Measurements from ENCODE around the gene BOD1L1. TPM values are rescaled to one million over a fixed set of nuclear protein-coding genes. Genes with fewer than 3 reads are reported as not detected.

BOD1L1 gene
- 11.4 and 25.1 TPM in 2 replicates for total RNA-seq (2014; rRNA removed; shearing (Covaris generic))

GRCh38 chr4:13627606-13628311, at the start of gene BOD1L1:
Gene BOD1L1 (minus strand): TSS chr4:13627725. CDS start chr4:13627587, 138 bp downstream.
- H3K36me3 ChIP-seq (replicated peaks; ENCODE audit: control insufficient read depth, insufficient read depth, low read length): no peaks in the 10 kb centered on the region
- peak within 1 kb of the TSS; percentile 59 for H3K4me3 ChIP-seq (ENCODE audit: insufficient read depth, low read depth, low read length)
- peak; percentile 88 for DNase-seq
- no peaks in the 10 kb centered on the region for H3K27me3 ChIP-seq (ENCODE audit: control insufficient read depth, insufficient read depth, low read length)

GRCh38 chr4:13674971-13675370, 47.4 kb upstream of the BOD1L1 start:
- no peak overlapping the region for H3K4me3 ChIP-seq (ENCODE audit: insufficient read depth, low read depth, low read length)
- no peak for DNase-seq
- H3K36me3 ChIP-seq (replicated peaks; ENCODE audit: control insufficient read depth, insufficient read depth, low read length): no peaks in the 10 kb centered on the region

DNA sequence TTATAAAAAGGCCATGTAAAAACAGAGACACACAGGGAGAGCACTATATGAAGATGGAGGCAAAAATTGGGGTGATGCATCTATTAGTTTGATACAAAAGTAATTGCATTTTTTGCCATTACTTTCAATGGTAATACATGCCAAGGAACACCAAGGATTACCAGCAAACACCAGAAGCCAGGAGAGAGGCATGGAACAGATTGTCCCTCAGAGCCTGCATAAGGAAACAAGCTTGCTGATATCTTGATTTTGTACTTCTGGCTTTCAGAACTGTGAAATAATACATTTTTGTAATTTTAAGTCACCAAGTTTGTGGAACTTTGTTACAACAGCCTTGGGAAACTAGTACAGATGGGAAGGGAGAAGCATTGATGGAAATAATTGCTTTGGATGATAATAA, 45.6 kb upstream of the BOD1L1 start:
- H3K4me3 ChIP-seq (ENCODE audit: insufficient read depth, low read depth, low read length): no peak overlapping the region
- DNase-seq: no peak
- no peaks in the 10 kb centered on the region for H3K27me3 ChIP-seq (ENCODE audit: control insufficient read depth, insufficient read depth, low read length)
- no peaks in the 10 kb centered on the region for H3K36me3 ChIP-seq (replicated peaks; ENCODE audit: control insufficient read depth, insufficient read depth, low read length)

More at GRCh38 chr4:13674971-13675370, 47.4 kb upstream of the BOD1L1 start:
- H3K27me3 ChIP-seq (ENCODE audit: control insufficient read depth, insufficient read depth, low read length): no peaks in the 10 kb centered on the region

DNA sequence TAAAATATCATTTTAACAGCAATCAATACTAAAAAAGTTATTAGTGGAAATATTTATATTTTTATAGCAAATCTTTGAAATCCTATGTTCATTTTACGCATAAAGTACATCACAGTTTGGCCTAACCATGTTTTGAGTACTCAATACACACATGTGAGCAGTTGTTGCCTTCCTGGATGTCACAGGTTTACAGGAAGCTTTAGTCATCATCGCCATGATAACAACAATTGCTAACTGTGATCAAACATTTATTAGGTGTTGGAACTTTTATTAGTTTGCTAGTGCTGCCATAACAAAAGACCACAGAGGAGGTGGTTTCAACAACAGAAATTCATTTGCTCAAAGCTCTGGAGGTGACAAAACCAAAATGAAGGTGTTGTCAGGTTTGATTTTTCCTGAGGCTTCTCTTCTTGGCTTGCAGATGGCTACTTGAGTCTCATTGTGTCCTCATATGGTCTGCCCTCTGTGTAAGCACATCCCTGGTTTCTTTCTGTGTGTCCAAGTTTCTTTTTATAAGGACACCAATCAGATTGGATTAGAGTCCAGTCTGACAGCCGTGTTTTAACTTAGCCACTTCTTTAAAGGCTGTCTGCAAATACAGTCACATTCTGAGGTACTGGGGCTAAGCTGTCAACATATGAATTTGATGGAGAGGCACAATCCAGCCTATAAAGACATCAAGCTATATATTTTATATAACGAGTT, 43.1 kb upstream of the BOD1L1 start:
- Histone ChIP-seq H3K4me3 (ENCODE audit: insufficient read depth, low read depth, low read length) (no peak overlapping the region), H3K36me3 (replicated peaks; ENCODE audit: control insufficient read depth, insufficient read depth, low read length) (no peaks in the 10 kb centered on the region), H3K27me3 (ENCODE audit: control insufficient read depth, insufficient read depth, low read length) (no peaks in the 10 kb centered on the region)
- no peak for DNase-seq

GRCh38 chr4:13665701-13666660, 38.5 kb upstream of the BOD1L1 start:
- H3K4me3 ChIP-seq (ENCODE audit: insufficient read depth, low read depth, low read length): no peak overlapping the region
- H3K27me3 ChIP-seq (ENCODE audit: control insufficient read depth, insufficient read depth, low read length): no peaks in the 10 kb centered on the region

GRCh38 chr4:13659341-13660070, 32.0 kb upstream of the BOD1L1 start:
- H3K36me3 ChIP-seq (replicated peaks; ENCODE audit: control insufficient read depth, insufficient read depth, low read length): no peaks in the 10 kb centered on the region
- H3K27me3 ChIP-seq (ENCODE audit: control insufficient read depth, insufficient read depth, low read length): no peaks in the 10 kb centered on the region
- H3K4me3 ChIP-seq (ENCODE audit: insufficient read depth, low read depth, low read length): no peak overlapping the region
- DNase-seq: no peak

More at GRCh38 chr4:13665701-13666660, 38.5 kb upstream of the BOD1L1 start:
- DNase-seq: no peak
- no peaks in the 10 kb centered on the region for H3K36me3 ChIP-seq (replicated peaks; ENCODE audit: control insufficient read depth, insufficient read depth, low read length)

DNA sequence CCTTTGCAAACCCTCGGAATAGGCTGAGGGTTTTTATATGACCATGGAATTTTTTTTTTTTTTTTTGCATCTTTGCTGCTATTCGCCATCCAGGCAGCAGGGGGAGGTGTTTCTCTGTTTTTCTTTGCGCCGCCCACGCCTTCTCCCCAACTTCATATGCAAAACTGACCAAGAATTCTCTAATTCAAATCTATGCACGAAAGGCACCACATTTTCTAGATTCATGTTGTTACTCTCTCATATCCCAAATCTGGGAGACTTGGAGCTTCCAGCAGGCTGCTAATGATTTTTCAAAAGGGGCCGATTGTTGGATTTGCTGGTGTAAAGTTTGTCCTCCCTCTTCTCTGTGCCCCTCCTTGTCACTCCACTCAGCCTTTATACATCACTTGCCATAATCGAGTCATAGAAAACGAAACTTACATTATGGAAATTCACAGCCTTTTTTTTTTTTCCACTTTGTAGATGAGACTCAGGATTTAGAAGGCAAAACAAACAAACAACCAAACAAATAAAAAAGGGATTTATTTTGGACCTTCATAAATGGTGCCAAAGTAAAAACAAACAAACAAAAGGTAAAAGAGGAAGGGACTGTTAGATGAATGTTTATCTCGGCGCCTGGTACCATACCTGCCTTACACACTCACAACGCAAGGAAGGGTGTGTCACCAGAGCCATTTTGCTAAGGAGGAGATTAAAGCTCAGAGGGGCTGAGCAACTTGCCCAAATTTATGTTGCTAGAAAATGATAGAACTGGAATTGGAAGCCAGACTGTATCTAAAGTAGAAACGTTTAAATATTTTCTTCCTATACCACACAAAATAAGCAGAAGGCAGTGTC, 29.3 kb upstream of the BOD1L1 start:
- no peaks in the 10 kb centered on the region for H3K27me3 ChIP-seq (ENCODE audit: control insufficient read depth, insufficient read depth, low read length)
- peak; percentile 61 for DNase-seq
- no peak overlapping the region for H3K4me3 ChIP-seq (ENCODE audit: insufficient read depth, low read depth, low read length)
- H3K36me3 ChIP-seq (replicated peaks; ENCODE audit: control insufficient read depth, insufficient read depth, low read length): no peaks in the 10 kb centered on the region

- peak overlapping the region; percentile 71 for H3K4me3 ChIP-seq (ENCODE audit: insufficient read depth, low read depth, low read length)
- H3K27me3 ChIP-seq (ENCODE audit: control insufficient read depth, insufficient read depth, low read length): no peaks in the 10 kb centered on the region
- H3K36me3 ChIP-seq (replicated peaks; ENCODE audit: control insufficient read depth, insufficient read depth, low read length): no peaks in the 10 kb centered on the region
- peak; percentile 79 for DNase-seq
Observed at GRCh38 chr4:13654162-13654797, 26.8 kb upstream of the BOD1L1 start.

DNA sequence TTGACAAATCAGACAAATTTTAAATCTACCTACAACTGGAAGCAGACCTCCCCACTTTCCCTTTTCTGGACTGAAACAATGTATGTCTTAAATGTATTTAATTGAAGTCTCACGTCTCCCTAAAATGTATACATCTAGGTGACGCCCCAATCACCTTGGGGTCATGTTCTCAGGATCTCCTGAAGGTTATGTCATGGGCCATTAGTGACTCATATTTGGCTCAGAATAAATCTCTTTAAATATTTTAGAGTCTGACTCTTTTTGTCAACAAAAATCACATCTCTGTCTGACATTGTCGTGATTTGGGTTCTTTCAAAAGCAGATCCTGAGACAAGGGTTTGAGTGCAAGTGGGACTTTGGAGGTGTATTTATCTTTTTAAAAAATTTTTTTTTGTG, 26.2 kb upstream of the BOD1L1 start:
- DNase-seq: no peak
- Histone ChIP-seq H3K4me3 (ENCODE audit: insufficient read depth, low read depth, low read length) (no peak overlapping the region), H3K36me3 (replicated peaks; ENCODE audit: control insufficient read depth, insufficient read depth, low read length) (no peaks in the 10 kb centered on the region), H3K27me3 (ENCODE audit: control insufficient read depth, insufficient read depth, low read length) (no peaks in the 10 kb centered on the region)

DNA sequence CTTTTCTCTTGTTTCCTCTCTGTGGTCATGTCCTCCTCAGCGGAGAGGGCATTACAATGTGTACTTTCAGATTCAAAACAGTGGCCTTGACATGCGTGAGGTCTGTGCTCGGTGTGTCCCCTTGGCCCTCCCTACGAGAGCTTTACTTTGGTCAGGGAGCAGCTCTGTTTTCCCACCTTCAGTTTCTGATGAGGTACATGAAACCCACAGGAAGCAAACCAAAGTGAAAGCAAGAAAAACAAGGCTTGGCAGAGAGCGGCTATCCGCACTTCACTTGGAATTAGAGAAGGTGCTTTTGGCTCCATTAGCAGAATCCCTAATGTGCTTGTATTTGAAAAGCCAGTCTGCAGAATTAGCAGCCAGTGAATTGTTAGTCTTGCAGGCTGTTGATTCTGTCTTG, 19.5 kb upstream of the BOD1L1 start:
- no peak overlapping the region for H3K4me3 ChIP-seq (ENCODE audit: insufficient read depth, low read depth, low read length)
- no peaks in the 10 kb centered on the region for H3K36me3 ChIP-seq (replicated peaks; ENCODE audit: control insufficient read depth, insufficient read depth, low read length)
- DNase-seq: peak; percentile 25
- no peaks in the 10 kb centered on the region for H3K27me3 ChIP-seq (ENCODE audit: control insufficient read depth, insufficient read depth, low read length)

DNA sequence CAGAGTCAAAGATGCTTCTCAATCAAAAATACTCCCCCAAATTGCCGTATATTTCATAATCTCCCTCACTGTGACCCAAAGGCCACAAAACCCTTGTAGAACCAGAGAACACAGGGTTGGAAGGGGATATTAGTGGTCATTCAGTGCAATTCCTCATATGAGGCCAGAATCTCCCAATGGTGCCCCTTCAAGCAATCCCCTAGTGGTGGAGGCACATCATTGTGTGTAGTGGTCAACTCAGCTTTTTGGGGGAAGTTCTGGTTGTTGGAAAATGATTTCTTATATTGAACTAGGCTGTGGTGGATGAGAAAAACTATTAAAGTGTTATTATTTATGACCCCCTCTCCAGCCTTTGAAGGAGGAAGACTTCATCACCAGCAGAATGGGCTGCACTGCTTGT, 17.6 kb upstream of the BOD1L1 start:
- no peaks in the 10 kb centered on the region for H3K27me3 ChIP-seq (ENCODE audit: control insufficient read depth, insufficient read depth, low read length)
- no peak overlapping the region for H3K4me3 ChIP-seq (ENCODE audit: insufficient read depth, low read depth, low read length)
- H3K36me3 ChIP-seq (replicated peaks; ENCODE audit: control insufficient read depth, insufficient read depth, low read length): no peaks in the 10 kb centered on the region
- no peak for DNase-seq

GRCh38 chr4:13642170-13642950, 14.8 kb upstream of the BOD1L1 start:
- no peak overlapping the region for H3K4me3 ChIP-seq (ENCODE audit: insufficient read depth, low read depth, low read length)
- no peak for DNase-seq
- no peaks in the 10 kb centered on the region for H3K36me3 ChIP-seq (replicated peaks; ENCODE audit: control insufficient read depth, insufficient read depth, low read length)
- no peaks in the 10 kb centered on the region for H3K27me3 ChIP-seq (ENCODE audit: control insufficient read depth, insufficient read depth, low read length)
